PC-9 (cell line): ENCODE results near the gene PDE7B.

ENCODE experiments used
- EZH2 ChIP-seq: fragments of 200-600 bp; sonication (generic); IDR thresholded peaks from 2 replicates; pipeline ENCODE4 v1.8.0; 2017; ENCODE audit warnings: antibody characterized with exemption, low read depth
- TF ChIP-seq, protein P1 (sequence below): fragments of 200-600 bp; sonication (generic); conservative IDR thresholded peaks from 2 replicates; pipeline ENCODE4 v1.6.1; 2017; ENCODE audit warnings: mixed run types, antibody characterized with exemption, mild to moderate bottlenecking, moderate library complexity

DNA sequence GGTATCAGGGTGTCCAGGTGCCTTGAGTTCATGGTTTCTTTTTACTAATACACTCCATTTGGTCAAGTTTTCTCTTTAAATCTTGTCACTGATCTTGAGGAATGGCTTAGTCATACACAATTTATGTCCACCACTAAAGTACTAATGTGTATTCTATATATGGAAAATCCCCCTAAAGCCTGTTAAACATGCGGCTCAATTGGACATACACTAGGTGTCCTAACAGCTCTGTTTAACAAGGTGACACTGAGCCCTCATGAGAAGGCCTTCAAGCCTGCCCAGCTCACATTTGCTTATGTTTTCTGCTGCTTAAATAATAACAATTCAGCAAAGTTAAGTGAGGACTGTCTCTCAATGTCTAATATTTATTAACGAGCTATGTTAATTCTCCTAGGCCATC, 31.5 kb downstream of the PDE7B start:
- TF ChIP-seq, protein P1, sequence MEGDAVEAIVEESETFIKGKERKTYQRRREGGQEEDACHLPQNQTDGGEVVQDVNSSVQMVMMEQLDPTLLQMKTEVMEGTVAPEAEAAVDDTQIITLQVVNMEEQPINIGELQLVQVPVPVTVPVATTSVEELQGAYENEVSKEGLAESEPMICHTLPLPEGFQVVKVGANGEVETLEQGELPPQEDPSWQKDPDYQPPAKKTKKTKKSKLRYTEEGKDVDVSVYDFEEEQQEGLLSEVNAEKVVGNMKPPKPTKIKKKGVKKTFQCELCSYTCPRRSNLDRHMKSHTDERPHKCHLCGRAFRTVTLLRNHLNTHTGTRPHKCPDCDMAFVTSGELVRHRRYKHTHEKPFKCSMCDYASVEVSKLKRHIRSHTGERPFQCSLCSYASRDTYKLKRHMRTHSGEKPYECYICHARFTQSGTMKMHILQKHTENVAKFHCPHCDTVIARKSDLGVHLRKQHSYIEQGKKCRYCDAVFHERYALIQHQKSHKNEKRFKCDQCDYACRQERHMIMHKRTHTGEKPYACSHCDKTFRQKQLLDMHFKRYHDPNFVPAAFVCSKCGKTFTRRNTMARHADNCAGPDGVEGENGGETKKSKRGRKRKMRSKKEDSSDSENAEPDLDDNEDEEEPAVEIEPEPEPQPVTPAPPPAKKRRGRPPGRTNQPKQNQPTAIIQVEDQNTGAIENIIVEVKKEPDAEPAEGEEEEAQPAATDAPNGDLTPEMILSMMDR, result no peak
- TF ChIP-seq EZH2, result no peak
